GM11168 (cell line): ENCODE results near the gene CD47.

Source experiments
- in situ Hi-C: fragments of 300-500 bp; cut with MboI; formaldehyde crosslinking; loops from one replicate; pipeline ENCODE4 v1.12.0; 2022; ENCODE audit warnings: low sequenced_read_pairs; ENCODE audit not compliant: unreplicated experiment

The CD47 gene

DNA sequence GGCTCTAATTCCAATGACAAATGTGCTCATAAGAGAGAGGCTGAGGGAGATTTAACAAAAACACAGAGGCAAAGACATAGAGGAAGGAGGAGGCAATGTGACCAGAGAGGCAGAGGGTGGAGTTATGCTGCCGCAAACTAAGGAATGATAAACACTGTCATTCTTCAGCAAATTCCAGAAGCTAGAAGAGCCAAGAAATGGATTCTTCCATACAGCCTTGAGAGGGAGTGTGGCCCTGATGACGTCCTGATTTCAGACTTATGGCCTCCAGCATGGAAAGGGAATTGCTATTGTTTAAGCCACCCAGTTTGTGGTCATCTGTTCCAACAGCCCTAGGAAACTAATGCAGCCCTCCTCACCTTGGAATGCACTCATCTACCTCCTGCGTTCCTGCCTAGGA, 30.5 kb downstream of the CD47 start:
- in situ Hi-C loops: no loop called here

DNA sequence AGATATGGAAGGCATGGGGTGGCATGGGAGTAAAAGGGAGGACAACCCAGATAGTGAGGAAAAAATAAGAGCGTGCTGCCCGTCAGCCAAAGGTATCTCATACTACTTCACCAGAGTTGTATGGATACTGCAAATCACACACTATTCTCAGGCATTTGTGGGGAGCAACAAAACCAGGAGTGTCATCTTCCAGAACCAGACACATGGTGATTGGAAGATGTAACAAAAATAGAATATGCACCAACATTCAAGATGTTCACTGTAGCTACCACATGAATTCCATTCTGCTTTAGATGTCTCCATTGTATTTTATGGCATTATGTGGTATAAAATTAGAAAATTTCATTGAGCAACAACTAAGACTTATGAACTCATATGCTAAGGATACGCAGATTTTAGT, 34.9 kb downstream of the CD47 start:
- in situ Hi-C loops: no loop called here

DNA sequence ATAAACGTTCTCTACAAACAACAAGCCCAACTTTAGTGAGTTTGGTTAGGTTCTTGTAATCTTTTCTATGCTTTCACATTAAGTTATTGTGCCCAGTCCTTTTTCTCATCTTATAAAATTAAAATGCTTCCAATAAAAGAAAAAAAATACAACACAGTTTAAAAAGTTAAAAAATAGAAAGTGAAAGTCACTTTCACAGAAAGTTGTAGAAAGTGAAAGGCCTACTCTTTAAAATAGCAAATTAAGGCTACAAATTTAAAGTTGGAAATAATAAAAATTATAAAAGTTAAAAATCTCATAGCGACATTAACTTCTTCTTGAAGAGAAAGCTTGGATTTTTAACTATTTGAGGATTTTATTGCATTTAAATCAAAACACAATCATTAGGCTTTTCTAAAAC, 35.9 kb downstream of the CD47 start:
- in situ Hi-C loops: no loop called here

DNA sequence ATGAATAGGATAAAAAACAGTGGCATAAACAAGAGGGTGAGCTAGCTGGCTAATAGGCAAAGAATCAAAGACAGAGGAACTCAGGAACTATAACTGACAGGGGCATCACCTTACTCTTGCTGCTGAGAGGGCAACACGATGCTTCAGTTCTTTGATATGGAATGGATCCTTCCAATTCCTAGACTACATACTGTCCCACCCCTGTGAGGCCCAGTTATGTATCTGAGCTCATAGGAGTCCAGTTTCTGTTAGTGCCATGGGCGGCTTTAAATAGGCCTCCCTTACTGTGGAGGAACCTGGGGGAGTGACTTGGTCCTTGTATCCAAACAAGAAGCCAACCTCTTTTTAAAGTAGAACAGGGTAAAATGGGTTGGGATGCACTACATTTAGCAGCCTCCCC, 37.3 kb downstream of the CD47 start:
- in situ Hi-C loops: no loop called here

DNA sequence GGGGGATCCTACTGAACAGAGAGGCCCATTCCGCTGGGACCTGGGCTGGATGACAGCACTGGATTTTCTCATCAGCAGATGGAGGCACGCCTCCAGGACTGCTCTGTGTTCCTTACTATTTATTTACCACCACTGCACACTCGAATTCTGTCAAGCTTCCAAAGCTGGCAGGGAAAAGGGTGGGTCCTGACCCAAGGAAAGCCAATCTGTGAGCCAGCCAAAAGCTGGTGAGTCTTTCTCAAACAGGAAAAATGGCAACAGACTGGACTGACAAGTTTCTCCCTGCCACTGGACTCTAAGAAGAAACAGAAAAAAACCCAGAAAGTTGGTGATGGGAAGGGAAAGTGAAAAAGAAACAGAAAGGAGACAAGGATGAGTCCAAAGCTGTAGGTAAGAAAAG, 37.8 kb downstream of the CD47 start:
- in situ Hi-C loops: no loop called here

DNA sequence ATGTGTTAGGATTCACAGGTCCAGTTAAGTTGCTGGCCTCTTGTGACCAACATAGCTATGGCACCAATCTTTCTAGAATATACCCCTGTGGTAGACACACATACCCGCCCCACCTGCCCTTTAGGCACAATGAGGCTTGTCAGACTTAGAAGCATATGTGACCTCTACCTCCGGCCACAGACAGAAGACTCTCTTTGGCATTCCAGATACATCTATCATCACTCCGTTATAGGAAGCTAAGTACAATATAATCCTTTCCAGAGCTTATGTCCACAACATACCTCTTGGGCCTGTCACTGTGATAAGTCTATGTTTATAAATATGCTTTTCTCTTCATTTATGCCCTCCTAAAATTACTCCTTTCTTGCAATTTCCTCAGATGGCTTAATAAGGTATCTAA, 39.8 kb downstream of the CD47 start:
- in situ Hi-C loops: no loop called here

DNA sequence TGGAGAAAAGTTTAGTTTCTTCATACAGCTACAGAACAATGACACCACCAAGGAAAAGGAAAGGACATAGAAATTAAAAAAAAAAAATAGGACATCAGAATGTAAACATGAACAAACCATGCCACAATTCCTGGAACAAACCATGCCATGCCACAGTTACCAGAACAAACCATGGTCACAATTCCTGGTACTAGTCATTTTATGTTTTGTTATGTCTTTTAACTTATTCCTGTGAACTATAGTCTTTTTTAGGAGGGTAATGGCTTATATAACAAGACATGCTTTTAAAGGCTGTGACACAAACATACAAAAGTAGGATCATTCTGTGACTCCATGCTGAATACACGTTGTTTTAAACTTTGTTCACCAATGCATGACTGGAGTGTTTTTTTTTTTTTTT, 42.8 kb downstream of the CD47 start:
- in situ Hi-C loops: no loop called here

DNA sequence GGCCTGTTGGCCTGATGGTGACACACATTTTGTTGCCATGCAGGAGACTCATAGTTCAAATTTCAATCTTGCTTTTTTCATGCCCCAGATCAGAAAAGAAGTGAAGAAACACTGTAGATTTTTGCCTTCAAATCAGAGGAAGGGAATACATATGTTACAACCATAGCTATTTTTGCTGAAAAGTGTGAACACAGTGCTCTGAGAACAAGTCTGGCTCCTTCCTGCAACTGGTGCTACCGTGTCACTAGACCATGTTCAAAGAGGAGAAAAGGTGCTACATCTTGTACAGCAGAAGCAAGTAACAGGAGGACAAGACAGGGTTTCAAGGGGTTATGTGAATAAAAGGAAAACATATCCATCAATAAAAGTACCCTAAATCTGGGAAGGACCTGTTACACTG, 44.6 kb downstream of the CD47 start:
- in situ Hi-C loops: no loop called here

DNA sequence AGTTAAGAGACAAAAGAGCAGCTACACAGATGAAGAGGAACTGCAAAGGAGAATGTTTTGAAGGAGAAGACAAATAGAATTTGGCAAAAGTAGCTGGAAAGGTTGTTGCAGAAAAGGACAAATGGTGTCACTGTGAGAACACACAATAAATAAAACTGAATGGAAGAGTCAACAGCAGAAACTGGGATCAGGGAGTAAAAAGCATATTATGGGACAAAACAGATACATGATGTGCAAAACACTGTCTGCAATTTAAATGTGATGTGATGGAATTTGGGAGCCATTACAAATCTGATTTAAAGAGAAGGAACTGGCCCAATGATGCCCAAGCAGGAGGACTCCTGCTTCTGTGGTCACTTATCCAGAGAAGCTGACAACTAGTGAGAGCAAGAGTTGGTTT, 46.1 kb downstream of the CD47 start:
- in situ Hi-C loops: no loop called here

DNA sequence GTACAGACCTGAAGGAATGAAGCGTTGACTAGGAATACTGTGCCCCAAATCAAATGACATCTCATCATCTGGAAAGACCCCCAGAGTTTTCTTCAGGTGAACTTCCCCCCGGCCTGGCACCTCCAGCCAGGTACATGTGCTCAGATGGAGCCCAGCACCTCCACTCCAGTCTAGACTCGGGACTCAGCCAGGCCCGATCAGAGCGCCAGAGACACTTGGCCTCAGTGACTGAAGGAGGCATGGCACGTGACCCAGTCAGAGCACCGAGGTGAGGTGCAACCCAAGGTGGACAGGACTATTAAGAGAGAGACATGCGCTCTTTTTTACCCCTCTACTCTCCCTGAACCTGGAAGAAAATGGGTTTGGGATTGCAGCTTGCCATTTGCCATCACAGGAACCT, 48.5 kb downstream of the CD47 start:
- in situ Hi-C loops: no loop called here

DNA sequence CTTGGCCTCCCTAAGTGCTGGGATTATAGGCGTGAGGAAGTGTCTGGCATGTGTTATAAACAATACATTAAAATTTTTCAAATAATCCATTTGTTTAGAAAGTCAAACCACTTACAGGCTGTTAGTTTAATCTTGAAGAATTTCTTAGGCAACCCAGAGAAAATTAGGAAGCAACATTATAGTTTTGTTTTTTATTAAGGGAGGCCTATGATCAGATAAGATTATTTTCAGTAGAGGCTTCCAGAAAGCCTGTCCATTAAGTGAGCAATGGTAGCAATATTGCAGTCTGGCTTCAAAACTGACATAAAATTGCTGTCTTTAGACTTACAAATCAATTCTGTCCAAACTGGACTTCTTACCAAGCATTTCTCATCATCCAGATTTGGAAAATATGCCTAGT, 49.6 kb downstream of the CD47 start:
- in situ Hi-C loops: no loop called here

DNA sequence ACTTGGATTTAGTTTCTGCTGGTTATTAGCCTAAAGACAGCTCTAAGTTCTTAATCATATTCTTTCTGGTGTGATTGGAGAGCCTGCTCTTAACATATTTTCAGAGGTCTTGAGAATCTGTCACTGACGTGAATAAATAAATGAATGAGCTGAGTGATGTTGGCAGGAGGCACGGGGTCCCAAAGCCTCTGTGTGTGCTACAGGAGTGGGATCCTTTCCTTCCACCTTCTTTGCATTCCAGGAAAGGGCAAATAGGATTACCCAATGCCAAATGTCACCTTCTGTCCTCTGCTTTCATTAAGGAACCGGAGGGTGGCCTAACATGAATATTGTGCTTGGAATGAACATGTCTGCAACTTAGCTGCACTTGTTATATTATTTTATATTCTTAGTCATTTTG, 53.1 kb downstream of the CD47 start:
- in situ Hi-C loops: no loop called here

DNA sequence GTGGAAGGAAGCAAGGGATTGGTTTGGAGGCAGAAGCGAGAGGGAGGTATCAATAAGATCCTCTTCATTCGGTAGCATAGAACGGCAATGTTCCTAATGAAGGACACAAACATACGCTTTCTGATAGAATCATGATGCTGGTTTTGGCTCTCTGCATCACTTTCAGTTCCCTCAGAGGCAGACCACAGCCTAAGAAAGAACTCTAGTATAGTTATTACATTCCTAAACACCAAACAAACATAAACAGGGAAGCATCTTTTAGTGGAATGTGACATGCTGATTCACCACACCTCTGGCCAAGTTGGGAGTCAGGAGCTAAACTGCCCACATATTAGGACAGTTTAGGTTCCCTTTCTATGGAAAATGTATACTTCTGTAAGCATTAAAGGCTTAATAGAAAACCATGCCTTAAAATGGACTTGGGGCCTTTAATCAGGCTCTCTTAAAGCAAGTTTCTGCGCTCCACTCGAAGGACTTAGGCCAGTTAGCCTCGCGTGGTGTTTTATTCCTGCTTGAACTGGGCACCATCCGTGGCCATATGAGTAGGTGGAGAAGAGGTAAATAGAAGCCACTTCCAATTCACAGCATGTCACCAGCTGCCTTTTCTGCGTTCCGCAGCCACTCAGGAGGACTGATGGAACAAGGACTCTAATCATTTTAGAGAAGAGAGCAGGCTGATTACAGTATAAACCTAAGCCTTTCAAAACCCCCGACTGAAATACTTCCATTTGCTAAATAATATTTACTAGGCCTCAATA, 53.7 kb downstream of the CD47 start:
- in situ Hi-C loops: no loop called here

DNA sequence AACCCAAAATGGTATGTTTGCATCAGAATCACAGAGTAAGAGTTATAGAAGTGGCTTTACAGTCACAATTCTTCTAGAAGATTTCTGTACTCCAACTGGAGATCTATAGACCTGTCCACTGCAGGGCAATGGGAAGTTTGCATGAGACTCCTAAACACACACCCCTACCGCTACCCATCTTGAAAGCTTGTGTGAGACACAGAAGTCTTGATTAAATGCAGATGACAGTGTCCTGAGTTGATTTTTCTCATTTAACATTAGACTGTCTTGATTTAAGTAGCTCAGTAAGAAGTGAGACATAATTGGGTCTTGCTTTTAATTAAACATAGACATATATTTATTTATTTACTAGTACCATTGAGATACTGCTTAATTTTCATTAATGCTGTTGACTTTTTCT, 54.4 kb downstream of the CD47 start:
- in situ Hi-C loops: no loop called here

DNA sequence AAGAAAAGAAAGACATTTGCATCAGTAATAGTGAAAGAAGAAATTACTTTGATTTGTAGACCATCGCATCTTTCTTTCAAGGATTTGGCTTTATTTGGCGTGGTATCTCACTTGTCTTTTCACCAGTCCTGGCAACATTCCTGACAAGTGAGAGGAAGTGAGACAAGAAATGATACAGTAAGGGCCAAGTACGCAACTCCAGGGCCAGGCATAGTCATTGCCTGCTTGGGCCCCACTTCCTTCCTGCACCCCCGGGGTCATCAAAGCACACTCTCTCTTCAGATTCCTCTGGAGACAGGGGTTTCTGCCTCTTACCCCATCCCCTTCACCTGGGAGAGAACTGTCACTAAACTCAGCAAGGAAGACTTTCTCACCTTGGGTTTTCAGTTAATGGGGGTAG, 55.1 kb downstream of the CD47 start:
- in situ Hi-C loops: no loop called here

DNA sequence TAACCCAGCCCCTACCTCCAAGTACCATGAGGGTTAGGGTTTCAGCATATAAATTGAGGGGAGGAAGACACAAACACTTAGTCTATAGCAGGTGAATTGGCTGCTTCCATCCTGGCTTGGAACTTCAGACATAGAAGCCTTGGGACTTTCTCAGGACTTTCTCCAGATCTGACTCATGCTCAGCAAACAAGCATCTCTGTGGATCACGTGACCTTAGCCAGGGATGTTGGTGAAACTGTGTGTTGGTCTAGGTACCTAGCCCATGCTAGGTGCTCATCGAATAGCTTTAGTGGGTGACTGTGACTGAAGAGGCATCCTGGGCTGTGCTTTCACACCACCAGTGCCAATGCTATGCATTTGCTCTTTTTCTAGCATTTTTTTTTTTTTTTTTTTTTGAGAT, 58.9 kb downstream of the CD47 start:
- in situ Hi-C loops: no loop called here

DNA sequence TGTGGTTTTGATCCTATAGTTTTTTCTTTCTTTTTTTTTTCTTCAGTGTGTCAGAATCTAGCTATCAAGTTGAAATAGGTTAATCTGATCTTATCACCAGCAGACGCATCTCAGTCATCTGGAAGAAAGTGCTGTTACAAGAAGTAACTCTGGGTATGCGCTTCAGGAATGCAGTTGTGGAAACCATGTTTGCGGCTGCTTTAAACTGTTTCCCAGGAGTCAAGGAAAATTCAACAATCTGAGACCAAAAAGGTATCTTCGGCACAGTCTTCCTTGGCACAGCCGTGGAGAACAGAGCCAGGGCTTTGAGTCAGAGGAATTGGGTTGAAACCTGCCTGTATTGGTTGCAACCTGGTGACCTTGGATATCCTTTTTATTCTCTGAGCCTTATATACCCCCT, 59.9 kb downstream of the CD47 start:
- in situ Hi-C loops: no loop called here

DNA sequence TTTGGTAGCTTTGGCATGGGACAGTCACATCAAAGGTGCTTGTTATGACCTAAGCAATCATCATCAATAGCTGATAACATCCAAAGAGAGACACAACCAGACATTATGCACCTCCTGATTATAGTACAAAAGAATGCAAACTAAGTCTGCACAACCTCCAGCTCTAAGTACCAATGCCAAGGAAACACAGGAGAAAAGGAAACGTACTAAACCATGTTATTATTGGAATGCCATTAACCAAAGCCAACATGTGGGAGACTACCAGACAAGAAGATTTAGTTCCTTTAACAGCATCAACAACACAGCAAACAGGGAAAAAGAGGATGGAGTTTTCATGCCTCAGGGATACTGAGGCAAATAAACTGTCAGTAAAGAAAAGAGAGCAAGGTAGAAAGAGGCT, 61.4 kb downstream of the CD47 start:
- in situ Hi-C loops: no loop called here

DNA sequence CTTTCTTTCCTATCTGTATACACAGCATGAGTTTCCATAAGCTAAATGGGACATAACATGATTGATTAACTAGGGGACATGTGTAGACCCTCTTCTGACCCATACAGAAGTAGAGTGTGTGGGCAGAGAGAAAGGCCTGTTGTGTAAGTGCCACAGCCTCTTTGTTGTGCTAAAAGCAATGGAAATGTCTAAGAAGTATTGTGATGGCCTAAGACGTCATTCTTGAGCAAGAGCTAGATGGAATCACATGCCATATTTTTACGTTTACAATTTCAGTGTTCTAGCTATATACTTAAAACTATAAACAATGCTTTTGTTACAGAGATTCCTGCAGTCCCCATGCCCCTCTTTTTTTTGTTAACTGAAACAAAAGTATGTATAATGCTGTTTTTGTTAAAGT, 61.9 kb downstream of the CD47 start:
- in situ Hi-C loops: no loop called here

DNA sequence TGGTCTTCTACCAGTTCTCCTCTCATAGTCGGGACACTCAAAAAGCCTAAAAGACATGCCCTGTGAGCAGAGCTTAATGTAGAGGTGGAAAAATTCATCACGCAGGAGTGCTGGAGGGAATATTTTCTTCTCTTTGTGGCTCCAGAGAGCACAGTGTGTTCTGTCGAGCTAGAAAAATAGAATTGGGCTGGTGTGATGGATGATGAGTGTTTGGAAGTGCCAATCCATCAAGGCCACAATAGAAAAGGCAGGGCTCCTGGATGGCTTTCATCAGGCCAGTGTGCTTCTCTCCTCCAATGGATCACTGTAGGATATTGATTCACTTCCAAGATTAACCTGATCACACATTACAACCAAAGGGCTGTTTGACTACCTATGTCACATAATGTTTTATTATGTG, 65.7 kb downstream of the CD47 start:
- in situ Hi-C loops: no loop called here

DNA sequence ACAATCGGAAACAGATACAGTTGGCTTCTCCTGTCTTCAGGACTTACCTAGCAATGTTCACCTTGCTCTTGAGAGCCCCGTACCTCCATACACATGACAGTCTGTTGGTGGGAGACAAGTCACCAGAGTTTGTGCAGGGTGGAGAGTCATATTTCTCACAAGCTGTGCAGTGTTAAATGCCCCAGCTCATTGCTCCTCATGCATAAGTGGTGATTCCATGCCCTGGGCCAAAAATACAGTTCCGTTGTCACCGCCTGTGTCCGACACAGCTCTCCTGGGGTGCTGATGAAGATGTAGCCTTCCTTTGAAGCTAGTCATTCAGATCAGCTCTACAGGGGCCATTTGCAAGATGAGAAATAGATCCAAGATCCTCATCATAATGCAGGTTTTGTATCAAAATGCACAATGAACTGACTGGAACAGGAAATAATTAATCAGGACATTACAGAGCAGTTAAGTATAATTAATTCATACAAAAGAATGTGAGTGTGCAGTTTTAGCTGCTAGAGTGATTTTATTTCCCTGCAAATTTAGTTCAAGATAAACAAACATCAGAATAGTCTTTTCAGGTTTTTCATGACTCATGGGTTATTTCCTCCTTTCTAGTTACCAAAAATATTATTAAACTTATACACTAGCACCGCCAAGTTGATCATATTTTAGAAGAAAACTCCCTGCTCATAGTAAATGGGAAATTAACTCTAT, 66.5 kb downstream of the CD47 start:
- in situ Hi-C loops: no loop called here
